Measurements from ENCODE around the gene MARVELD3.
A peak's percentile ranks its signal among the peaks of the same experiment; 100 is the strongest.
"Not testable (repeated sequence)": the region's sequence is repeated elsewhere in the genome, so short reads cannot be mapped to it uniquely, and the experiment has no call there.

MARVELD3 gene, protein sequence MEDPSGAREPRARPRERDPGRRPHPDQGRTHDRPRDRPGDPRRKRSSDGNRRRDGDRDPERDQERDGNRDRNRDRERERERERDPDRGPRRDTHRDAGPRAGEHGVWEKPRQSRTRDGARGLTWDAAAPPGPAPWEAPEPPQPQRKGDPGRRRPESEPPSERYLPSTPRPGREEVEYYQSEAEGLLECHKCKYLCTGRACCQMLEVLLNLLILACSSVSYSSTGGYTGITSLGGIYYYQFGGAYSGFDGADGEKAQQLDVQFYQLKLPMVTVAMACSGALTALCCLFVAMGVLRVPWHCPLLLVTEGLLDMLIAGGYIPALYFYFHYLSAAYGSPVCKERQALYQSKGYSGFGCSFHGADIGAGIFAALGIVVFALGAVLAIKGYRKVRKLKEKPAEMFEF

DNA sequence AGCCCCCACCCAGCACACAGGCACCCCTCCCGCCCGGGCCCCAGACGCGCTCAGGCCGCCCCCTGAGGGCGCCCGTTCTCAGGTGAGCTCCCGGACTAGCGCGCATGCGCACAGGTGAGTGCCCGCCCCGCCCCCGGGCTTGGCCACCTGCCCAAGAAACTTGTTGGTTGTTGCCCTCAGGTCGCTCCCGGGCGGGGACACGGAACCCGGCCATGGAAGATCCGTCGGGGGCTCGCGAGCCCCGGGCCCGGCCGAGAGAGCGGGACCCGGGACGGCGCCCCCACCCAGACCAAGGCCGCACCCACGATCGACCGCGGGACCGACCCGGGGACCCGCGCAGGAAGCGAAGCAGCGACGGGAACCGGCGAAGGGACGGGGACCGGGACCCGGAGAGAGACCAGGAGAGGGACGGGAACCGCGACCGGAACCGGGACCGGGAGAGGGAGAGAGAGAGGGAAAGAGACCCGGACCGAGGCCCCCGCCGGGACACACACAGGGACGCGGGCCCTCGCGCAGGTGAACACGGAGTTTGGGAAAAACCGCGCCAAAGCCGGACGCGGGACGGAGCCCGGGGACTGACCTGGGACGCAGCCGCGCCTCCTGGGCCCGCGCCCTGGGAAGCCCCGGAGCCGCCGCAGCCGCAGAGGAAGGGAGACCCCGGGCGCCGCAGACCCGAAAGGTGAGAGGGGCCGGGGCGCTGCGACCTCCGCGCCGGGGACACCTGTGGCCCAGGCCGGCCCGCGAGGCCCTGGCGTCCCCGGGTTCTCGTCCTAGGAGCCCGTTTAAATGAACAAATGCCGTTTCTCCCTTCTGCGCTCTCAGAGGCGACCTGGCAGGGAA, at the start of gene MARVELD3:
Gene MARVELD3, plus strand, starts transcription at position 167 of the 840 bp plus-strand sequence. Its CDS starts 46 bp downstream, at position 213.
- no peak for DNase-seq (ENCODE audit: low read depth)

DNA sequence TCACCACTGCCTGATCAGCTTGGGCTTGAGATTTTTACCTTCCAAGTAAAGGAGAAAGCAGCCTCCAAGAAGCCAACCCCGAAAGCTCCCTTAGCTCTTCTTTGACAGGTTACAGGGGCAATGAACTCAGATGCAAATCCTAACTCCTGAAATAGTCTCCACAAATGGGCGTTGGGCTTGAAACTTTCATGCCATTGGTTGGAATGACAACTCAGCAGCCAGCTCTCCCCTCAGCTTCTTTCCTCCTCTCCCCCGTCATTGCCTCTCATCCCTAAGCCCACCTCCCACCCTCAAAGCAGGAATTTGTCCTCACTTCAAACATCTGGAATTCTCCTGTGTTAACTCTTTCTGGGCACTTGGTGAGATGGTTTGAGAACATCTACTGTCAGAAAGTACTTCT, 49.0 kb upstream of the MARVELD3 start, which contains the start of gene TAT:
Gene TAT, minus strand, starts transcription at position 122 of the 400 bp plus-strand sequence. CDS start 677 bp downstream, outside the sequence.
- no peak for DNase-seq (ENCODE audit: low read depth)

DNA sequence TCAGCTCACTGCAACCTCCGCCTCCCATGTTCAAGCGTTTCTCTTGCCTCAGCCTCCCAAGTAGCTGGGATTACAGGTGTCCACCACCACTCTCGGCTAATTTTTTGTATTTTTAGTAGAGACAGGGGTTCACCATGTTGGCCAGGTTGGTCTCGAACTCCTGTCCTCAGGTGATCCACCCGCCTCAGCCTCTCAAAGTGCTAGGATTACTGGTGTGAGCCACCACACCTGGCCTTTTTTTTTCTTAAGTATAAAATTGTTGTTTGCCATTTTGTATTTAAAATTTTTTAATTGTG, 43.5 kb upstream of the MARVELD3 start:
- not testable (repeated sequence) for DNase-seq (ENCODE audit: low read depth)

DNA sequence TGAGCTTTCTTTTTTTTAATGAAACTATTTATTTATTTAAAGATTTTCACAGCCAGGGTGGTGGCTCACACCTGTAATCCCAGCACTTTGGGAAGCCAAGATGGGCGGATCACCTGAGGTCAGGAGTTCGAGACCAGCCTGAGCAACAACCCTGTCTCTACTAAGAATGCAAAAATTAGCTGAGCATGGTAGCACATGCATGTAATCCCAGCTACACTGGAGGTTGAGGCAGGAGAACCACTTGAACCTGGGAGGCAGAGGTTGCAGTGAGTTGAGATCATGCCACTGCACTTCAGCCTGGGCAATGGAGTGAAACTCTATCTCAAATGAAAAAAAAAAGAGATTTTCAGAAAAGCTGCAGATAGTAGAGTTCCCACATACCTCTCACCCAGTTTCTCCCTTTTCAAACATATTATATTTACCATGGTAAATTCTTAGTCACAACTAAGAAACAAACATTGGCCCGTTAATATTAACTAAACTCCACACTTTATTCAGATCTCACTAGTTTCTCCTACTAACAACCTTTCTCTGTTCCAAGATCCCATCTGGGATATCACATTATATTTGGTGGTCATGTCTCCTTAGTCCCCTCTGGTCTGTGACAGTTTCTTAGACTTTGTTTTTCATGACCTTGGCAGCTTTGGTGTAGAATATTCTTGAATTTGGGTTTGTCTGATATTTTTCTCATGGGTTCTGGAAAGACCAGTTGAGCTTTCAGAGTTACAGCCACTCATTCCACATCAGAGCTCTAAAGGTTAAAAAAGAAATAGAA, 41.3 kb upstream of the MARVELD3 start:
- DNase-seq (ENCODE audit: low read depth) = no peak

DNA sequence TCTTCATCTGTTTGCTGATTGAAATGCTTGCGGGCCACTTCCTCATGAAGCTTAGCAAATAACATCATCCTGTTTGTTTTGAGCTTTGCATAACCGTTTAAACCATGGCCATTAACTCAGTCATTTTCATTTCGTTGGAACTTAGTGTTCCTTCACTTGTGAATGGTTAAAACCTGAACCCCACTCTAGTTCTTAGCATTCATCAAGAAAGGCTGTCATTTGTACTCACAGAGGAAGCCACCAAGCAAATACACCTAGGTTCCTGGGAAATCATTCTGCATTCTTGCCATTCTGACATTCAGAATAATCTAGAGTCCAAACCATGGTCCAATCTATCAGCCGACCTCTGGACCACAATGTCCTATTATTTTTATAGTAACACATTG, 40.7 kb upstream of the MARVELD3 start:
- no peak for DNase-seq (ENCODE audit: low read depth)

DNA sequence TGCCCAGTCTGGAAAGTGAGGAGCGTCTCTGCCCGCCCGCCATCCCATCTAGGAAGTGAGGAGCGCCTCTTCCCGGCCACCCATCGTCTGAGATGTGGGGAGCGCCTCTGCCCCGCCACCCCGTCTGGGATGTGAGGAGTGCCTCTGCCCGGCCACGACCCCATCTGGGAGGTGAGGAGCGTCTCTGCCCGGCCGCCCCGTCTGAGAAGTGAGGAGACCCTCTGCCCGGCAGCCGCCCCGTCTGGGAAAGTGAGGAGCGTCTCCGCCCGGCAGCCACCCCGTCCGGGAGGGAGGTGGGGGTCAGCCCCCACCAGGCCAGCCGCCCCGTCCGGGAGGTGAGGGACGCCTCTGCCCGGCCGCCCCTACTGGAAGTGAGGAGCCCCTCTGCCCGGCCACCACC, 36.6 kb upstream of the MARVELD3 start:
- DNase-seq (ENCODE audit: low read depth) = not testable (repeated sequence)

DNA sequence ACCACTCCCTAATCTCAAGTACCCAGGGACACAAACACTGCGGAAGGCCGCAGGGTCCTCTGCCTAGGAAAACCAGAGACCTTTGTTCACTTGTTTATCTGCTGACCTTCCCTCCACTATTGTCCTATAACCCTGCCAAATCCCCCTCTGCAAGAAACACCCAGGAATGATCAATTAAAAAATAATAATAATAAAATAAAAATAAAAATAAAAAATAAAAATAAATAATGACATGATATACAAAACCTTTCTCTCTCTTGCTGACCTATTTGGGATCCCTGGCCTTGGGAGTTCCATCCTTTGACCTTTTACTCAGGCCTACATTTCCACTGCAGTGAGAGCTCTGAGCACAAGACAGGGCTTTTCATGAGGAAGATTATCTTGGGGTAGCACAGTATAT, 35.9 kb upstream of the MARVELD3 start:
- DNase-seq (ENCODE audit: low read depth) = not testable (repeated sequence)

DNA sequence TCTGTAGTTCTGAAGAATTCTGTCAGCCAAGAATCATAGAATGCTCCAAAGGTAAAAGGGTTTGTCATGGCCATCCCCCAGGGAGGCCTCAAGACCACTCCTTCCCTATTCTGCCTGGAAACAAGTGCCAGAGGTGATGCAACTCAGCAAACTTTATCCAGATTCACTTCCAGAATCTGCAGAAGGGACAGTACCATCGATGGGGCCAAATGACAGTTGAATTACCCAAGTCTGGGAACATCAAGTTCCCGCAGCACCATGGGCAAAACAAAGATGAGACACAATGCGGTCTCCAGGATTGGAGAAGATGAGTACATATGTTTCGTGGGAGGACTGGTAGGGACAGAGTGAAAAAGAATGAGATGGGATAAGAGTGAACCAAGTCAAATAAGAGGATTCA, 35.4 kb upstream of the MARVELD3 start:
- no peak for DNase-seq (ENCODE audit: low read depth)

DNA sequence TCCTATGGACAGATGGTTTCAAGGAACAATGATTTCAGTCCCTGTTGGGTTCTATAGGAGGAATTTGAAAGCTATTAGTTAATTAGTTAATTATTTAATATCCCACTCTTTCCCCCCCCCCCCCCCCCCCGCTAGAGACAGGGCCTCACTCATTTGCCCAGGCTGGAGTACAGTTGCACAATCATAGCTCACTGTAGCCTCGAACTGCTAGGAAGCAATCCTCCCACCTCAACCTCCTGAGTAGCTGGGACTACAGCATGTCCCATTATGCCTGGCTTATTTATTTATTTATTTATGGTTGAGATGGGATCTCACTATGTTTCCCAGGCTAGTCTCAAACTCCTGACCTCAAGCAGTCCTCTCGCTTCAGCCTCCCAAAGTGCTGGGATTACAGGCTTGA, 34.1 kb upstream of the MARVELD3 start:
- no peak for DNase-seq (ENCODE audit: low read depth)

DNA sequence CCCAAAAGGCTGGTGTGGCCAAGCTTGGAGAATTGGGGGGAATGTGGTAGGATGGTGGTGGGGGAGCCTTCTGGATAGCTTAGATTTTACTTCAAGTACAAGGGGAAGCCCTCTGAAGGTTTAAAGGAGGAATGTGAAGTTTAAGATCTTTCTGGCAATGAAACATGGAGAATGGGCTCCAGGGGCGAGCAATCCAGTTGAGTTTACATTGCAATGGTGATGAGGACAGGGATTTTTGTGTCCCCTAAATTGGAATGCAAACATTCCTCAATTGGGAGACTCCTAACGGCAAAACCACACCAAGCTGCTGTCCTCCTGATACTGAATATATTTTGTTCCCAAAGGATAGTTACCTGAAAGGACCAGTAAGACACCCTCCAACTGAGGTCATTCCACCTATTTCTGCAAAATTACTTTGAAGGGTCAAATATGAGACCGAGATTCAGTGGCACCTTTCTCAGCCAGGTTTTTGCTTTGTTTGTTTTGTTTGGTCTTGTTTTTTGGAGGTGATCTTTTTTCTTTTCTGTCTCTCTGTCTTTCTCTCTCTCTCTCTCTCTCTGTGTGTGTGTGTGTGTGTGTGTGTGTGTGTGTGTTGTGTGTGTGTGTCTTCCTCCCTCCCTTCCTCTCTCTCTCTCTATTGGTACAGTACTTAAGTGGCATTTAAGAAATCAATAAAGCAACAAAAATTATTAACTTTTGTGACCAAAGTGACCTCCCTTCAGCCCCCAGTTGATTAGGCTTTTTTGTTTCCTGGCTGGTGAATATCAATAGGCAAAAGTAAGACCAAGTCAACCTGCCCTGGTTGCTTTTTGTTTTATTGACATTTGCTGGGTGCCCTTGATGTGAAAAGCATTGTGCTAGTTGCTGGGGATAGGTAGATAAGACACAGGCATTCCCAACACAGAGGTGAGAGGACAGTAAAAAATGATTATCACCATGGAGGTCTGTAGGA, 32.7 kb upstream of the MARVELD3 start:
- DNase-seq (ENCODE audit: low read depth) = no peak

DNA sequence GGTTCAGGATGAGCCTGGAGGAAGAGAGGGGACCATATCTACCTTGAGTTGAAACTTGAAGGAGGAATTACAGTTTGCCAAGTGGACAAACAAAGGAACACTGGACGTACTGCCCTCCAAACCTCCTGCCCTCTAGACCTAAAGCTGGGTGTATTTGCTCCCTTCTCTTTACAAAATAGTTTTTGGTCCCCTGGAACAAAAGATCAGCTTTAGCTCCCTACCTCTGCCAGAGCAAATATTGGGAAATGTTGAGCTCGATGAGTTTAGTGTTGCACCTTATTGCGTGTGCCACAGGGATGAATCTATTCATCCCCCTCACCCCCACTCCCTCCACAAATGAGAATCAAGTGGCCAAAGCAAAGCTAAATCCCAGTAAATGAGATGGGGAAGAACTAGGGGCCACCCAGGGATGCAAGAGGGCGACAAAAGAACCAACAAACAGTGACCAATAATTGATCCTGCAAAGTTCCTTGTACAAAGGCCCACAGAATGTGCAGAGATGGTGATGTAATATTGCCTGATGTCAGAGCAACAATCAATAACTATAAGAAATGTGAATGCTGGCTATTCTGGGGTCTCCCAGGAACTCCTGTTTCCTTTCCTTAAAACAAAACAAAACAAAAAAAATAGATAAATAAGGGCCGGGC, 31.9 kb upstream of the MARVELD3 start:
- no peak for DNase-seq (ENCODE audit: low read depth)

DNA sequence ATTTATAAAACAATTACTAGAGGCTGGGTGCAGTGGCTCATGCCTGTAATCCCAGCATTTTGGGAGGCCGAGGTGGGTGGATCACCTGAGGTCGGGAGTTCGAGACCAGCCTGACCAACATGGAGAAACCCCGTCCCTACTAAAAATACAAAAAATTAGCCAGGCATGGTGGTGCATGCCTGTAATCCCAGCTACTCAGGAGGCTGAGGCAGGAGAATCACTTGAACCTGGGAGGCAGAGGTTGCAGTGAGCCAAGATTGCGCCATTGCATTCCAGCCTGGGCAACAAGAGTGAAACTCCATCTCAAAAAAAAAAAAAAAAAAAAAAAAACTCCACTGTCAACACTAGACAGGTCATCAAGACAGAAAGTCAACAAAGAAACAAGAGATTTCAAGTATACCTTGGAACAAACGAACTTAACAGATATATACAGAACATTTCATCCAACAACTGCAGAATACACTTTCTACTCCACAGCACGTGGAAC, 30.6 kb upstream of the MARVELD3 start:
- not testable (repeated sequence) for DNase-seq (ENCODE audit: low read depth)

DNA sequence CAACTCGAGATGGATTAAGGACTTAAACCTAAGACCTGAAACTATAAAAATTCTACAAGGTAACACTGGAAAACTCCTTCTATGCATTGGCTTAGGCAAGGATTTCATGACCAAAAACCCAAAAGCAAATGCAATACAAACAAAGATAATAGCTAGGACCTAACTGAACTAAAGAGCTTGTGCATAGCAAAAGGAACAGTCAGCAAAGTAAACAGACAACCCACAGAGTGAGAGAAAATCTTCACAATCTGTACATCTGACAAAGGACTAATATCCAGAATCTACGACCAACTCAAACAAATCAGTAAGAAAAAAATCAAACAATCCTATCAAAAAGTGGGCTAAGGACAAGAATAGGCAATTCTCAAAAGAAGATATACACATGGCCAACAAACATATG, 27.6 kb upstream of the MARVELD3 start:
- not testable (repeated sequence) for DNase-seq (ENCODE audit: low read depth)

DNA sequence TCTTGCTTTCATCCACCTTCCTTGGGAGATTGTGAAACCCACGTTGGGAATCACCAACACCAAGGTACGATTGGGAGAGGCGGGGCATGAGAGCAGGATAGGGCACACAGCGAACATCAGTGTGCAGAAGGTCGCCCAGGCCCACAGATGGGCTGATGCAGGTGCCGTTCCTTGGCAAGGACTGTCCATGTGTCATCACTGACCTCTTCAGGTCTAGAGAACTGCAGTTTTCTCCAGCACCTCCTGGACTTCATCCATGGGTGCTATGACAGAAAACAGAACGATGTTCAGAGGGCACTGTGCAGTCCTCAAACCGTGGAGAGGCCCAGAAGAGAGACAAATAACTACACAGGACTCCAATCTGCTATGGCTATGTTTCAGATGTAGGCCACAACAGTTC, 25.2 kb upstream of the MARVELD3 start:
- DNase-seq (ENCODE audit: low read depth) = no peak

DNA sequence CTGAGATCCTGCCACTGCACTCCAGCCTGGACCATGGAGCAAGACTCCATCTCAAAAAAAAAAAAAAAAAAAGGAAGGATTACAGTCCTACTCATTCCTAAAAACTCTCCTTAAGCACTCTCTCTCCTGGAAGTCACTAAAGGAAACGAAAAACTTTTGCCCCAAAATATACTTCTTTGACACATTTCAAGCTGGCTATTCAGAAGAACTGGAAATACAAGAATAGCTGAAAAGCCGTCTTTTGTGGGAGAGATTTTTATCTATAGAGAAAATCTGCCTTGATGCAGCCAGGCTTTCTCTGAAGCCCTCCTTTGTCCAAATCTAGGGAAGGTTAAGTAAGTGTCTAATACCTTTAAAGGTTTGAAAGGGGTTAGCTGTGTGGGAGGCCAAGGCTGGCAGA, 16.9 kb upstream of the MARVELD3 start:
- DNase-seq (ENCODE audit: low read depth) = no peak

DNA sequence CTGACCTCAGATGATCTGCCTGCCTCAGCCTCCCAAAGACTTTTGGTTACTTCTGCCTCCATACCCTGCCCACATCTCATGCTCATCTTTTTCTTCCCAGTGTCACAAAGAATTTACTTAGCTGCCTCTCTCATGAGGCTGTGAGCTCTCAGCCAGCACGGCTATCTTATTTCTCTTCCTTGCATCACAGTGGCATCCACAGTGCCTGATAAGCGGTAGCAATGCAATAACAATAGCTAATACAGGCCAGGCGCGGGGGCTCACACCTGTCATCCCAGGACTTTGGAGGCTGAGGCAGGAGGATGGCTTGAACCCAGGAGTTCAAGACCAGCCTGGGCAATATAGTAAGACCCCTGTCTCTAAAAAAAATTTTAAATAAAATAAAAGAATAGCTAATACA, 15.5 kb upstream of the MARVELD3 start:
- no peak for DNase-seq (ENCODE audit: low read depth)

DNA sequence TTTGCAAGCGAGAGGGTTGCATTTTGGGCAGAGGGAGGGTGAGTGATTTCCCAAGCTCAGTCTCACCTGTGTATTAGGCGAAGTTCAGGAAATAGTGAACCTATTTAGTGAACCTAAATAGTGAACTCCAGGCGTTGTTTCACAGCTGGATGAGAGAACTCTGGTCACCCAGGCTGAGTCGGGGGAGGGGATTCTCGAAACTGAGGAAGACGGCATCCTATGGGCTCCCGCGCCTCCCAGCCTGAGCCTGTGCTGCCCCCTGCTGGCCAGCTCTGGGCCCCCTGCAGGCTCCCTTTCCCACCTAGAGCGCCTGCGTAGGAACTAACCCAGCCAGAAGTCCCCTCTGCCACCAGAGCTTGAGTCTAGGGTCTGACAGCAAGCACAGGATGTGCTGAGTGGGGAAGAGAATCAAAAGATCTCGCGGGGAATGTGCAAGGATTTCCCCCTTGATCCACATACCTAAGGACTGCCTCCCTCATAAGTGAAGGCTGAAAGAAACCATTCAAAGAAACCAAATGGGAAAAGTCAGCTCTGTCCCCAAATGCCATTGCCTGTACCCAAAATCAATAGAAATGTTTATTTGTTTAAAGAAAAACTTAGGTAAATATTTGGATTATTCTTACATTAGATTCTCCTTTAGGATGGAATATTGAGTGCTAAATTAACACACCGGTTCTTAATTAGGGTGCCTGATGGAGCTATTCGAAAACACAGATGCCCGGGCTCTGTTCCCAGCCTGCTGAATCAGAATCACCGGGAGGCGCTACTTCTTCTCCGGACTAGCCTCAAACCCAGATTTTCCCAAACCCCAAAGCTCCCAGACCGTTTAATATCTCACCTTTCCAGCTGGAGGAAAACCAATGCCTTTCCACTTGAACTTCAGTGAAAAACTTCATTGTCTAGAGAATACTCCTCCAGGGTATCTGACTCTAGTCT, 14.8 kb upstream of the MARVELD3 start:
- DNase-seq (ENCODE audit: low read depth) = peak; percentile 57

DNA sequence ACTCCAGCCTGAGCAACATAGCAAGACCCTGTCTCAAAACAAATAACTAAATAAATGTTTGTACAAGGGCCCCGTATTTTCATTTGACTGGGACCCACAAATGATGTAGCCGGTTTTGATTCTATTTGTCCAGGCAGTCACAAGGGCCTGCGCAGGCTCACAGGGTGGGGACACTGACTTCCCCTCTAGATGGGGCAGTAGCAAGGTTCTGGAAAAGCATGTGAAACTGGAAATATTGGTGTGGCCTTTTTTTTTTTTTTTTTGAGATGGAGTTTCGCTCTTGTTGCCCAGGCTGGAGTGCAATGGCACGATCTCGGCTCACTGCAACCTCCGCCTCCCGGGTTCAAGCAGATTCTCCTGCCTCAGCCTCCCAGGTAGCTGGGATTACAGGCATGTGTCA, 11.0 kb upstream of the MARVELD3 start:
- DNase-seq (ENCODE audit: low read depth) = not testable (repeated sequence)

DNA sequence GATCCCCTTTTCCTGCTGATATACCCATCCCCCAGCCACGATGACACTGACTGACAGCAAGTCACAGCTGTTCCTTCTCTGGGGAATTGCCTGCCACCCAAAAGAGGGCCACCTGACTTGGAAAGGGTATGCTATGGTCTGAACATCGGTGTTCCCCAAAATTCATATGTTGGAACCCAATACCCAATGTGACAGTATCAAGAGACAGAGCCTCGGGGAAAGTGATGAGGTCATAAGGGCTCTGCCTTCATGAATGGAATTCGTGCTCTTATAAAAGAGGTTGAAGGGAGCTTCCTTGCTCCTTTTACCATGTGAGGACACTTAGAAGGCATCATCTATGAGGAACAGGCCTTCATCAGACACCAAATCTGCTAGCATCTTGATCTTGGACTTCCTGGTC, 7.6 kb upstream of the MARVELD3 start:
- DNase-seq (ENCODE audit: low read depth) = no peak

DNA sequence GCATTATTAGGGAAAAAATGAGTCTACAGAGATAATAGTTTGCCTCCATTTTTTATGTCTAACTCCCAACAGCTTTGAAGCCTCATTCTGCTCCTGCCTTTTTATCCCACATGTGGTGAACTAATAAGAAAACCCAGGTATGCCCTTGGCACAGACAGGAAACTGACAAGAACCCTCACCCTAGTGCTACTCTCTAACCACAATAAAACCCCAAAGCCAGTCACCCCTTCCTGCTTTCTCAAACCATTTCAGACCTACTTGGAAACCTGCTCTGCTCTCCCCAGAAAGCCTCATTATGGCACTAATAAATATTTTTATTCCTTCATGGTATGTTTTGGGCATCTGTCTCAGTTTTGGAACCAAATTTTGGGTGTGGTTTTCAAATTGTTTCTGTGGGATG, 3.9 kb upstream of the MARVELD3 start:
- no peak for DNase-seq (ENCODE audit: low read depth)

All from iris pigment epithelial cell (primary cell).